Urinary bladder (tissue), 4 donors: ENCODE results near the gene HOXC4. TPM values are rescaled to one million over a fixed set of nuclear protein-coding genes. Genes with fewer than 3 reads are reported as not detected.

Source experiments
- DNase-seq: peaks from one replicate; pipeline ENCODE4 v3.0.0-alpha.2; 2015; ENCODE audit errors: extremely low spot score
- H3K27ac ChIP-seq: one replicate; pipeline ENCODE4 v1.5.1; 2013; ENCODE audit warnings: low read depth, mild to moderate bottlenecking, moderate library complexity
- H3K36me3 ChIP-seq: one replicate; pipeline ENCODE4 v1.6.1; 2013; ENCODE audit warnings: mild to moderate bottlenecking, moderate library complexity; ENCODE audit not compliant: insufficient read depth
- H3K4me1 ChIP-seq: one replicate; pipeline ENCODE4 v1.6.1; 2013; ENCODE audit warnings: mild to moderate bottlenecking, moderate library complexity; ENCODE audit not compliant: insufficient read depth
- H3K4me3 ChIP-seq: one replicate; pipeline ENCODE4 v1.5.1; 2013; ENCODE audit warnings: low read depth, low read length
- whole genome bisulfite sequencing: extraction: QIAGEN DNeasy Blood & Tissue Kit; methylation state at CpG from one replicate; pipeline ENCODE4 v1.1.7; 2013; 5-methylcytosine and 5-hydroxymethylcytosine counted together
- polyA plus RNA-seq: library from polyadenylated mRNA; stranded (reverse); fragments of 200-250 nt; gene quantifications from one replicate; pipeline ENCODE4 v1.2.3, GENCODE V29; 2013
- total RNA-seq: library from RNA; depleted of rRNA; stranded (reverse); fragments of >200 nt; gene quantifications from one replicate; pipeline ENCODE4 v1.2.3, GENCODE V29; 2014
- donor health status: healthy with polysubstance abuse.
- donor health status: healthy.

HOXC4 gene
- total and polyA plus RNA-seq, 2 donors, result 0.58 to 1.6 TPM

- WGBS, result 28% methylated on average over 53 of the region's 53 CpGs
- H3K4me3 ChIP-seq, result no peak overlapping the region
- no peaks in the 10 kb centered on the region for H3K4me1 ChIP-seq
- DNase-seq, result no peak
- H3K27ac ChIP-seq, result no peak overlapping the region
- H3K36me3 ChIP-seq, result no peaks in the 10 kb centered on the region
Measured at GRCh38 chr12:54029529-54030441, 23.9 kb upstream of the HOXC4 start.

DNA sequence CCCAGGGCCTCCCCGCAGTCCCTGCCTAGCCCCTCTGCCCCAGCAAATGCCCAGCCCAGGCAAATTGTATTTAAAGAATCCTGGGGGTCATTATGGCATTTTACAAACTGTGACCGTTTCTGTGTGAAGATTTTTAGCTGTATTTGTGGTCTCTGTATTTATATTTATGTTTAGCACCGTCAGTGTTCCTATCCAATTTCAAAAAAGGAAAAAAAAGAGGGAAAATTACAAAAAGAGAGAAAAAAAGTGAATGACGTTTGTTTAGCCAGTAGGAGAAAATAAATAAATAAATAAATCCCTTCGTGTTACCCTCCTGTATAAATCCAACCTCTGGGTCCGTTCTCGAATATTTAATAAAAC is 23.2 kb upstream of the HOXC4 start:
- Histone ChIP-seq H3K36me3 (no peaks in the 10 kb centered on the region), H3K27ac (no peak overlapping the region), H3K4me1 (no peaks in the 10 kb centered on the region), H3K4me3 (no peak overlapping the region)
- 53% methylated on average over 7 of the region's 7 CpGs for WGBS
- no peak for DNase-seq

DNA sequence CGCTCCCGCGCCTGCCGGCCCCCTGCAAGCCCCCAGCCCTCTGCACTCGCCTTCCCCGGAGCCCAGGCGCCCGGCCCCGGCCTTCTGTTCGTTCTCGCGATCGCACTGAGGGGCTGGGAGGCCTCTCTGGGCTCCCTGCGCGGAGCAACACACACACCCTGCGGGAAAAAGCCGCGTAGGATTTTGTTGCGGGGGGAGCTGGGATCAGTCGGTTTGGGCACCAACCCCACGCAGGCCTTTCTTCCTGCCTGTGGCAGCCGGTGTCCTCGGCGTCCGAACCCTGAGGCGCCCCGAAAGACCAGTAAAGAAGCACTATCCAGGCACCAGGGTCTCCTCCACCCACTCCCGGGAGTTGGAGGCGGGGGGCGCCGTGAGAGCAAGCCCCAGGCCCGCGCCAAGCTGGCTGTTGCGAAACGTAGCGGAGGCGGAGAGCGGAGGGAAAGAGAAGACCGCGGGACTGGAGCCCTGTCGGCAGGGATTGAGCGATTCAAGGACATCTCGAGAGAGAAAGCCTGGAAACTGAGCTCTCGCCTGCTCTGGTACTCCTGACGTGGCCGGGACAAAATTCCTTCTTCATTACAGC is 22.7 kb upstream of the HOXC4 start:
- no peaks in the 10 kb centered on the region for H3K36me3 ChIP-seq
- no peak overlapping the region for H3K4me3 ChIP-seq
- WGBS, result 16% methylated on average over 46 of the region's 46 CpGs
- H3K4me1 ChIP-seq, result no peaks in the 10 kb centered on the region
- no peak overlapping the region for H3K27ac ChIP-seq
- no peak for DNase-seq

GRCh38 chr12:54031480-54031879 is 22.2 kb upstream of the HOXC4 start:
- no peak for DNase-seq
- Histone ChIP-seq H3K27ac (no peak overlapping the region), H3K4me1 (no peaks in the 10 kb centered on the region), H3K4me3 (no peak overlapping the region), H3K36me3 (no peaks in the 10 kb centered on the region)
- 42% methylated on average over 16 of the region's 16 CpGs for WGBS

- DNase-seq, result no peak
- Histone ChIP-seq H3K36me3 (no peaks in the 10 kb centered on the region), H3K4me1 (no peaks in the 10 kb centered on the region), H3K27ac (no peak overlapping the region), H3K4me3 (no peak overlapping the region)
- 40% methylated on average over 6 of the region's 6 CpGs for WGBS
Measured at GRCh38 chr12:54032086-54032619, 21.5 kb upstream of the HOXC4 start.

DNA sequence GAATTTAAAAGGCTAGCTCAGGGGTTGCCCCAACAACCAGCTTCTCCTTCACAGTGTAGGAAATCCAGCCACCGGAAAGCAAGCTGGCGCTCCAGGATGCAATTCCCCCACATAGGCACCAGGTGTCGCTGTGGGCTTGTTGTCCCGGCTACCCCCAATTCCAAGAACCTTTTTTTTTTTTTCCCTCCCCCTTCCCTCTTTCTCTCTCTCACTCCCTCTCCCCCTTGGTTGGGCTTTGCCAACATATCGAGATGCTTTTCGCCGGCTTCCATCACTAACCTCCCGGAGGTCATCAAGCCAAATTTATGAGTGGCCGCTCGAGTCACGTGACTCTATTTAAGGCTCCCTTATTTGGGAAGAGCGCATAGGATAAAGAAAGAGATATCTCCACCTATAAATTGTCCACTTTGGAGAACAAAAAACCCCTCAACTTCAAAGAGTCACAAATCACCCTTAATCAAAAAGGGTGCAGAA is 21.0 kb upstream of the HOXC4 start, which contains the start of gene HOXC5:
Gene HOXC5 (plus strand): TSS at position 424 of the 474 bp plus-strand sequence. CDS start 73 bp downstream, outside the sequence.
- no peak within 1 kb of the TSS for H3K27ac ChIP-seq
- H3K4me1 ChIP-seq, result no peaks in the 10 kb centered on the region
- DNase-seq, result no peak
- WGBS, result 2% methylated on average over 12 of the region's 12 CpGs
- peak within 1 kb of the TSS; percentile 7 for H3K4me3 ChIP-seq
- H3K36me3 ChIP-seq, result no peaks in the 10 kb centered on the region

GRCh38 chr12:54033106-54033979 is 20.3 kb upstream of the HOXC4 start:
- WGBS, result 2% methylated on average over 61 of the region's 61 CpGs
- Histone ChIP-seq H3K4me3 (peak overlapping the region; percentile 7), H3K4me1 (no peaks in the 10 kb centered on the region), H3K36me3 (no peaks in the 10 kb centered on the region), H3K27ac (no peak overlapping the region)
- DNase-seq, result no peak

- Histone ChIP-seq H3K27ac (no peak overlapping the region), H3K4me1 (no peaks in the 10 kb centered on the region), H3K36me3 (no peaks in the 10 kb centered on the region), H3K4me3 (peak overlapping the region; percentile 7)
- WGBS, result 13% methylated on average over 57 of the region's 57 CpGs
- no peak for DNase-seq
Measured at GRCh38 chr12:54033980-54034784, 19.5 kb upstream of the HOXC4 start.

- 61% methylated on average over 22 of the region's 22 CpGs for WGBS
- Histone ChIP-seq H3K4me1 (no peaks in the 10 kb centered on the region), H3K27ac (no peak overlapping the region), H3K36me3 (no peaks in the 10 kb centered on the region), H3K4me3 (no peak overlapping the region)
- DNase-seq, result no peak
Measured at GRCh38 chr12:54034785-54035310, 18.8 kb upstream of the HOXC4 start.

DNA sequence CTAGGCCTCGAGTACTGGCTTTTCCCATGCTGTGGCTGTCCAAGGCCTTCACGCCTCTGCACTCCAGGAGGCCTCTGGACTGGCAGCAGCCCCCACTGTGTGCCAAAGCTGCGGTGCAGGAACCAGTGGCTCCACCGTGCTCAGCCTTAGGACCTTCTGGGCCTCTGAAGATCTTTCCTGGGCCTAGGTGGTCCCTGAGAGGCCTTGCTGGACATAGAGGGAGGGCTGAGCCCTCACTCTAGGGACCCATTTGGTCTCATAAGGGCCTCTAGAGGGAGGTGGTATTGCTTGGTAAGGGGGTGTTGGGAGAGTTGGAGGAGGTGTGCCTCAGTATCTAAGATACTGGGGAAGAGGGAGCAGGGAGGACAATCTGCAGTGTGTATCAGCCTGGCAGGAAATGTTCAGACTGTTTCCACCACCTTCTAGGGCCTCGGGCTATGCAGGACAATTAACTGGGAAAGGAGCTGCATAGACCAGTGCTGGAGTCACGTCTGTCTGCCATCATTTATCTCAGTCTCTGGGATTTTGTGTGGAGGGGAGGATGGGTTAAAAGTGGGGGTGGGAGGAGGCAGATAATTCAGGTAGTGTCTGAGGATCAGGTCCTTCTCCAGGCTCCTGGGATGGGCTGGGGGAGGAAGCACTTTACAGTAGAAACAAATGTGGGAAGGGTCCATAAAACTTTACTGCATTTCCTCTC is 17.9 kb upstream of the HOXC4 start:
- H3K4me1 ChIP-seq, result no peaks in the 10 kb centered on the region
- H3K4me3 ChIP-seq, result no peak overlapping the region
- H3K27ac ChIP-seq, result no peak overlapping the region
- 88% methylated on average over 6 of the region's 6 CpGs for WGBS
- DNase-seq, result no peak
- no peaks in the 10 kb centered on the region for H3K36me3 ChIP-seq

- Histone ChIP-seq H3K4me3 (no peak overlapping the region), H3K4me1 (no peaks in the 10 kb centered on the region), H3K27ac (no peak overlapping the region), H3K36me3 (no peaks in the 10 kb centered on the region)
- 58% methylated on average over 14 of the region's 14 CpGs for WGBS
- DNase-seq, result no peak
Measured at GRCh38 chr12:54036620-54037359, 16.8 kb upstream of the HOXC4 start.
